ENCODE data around the gene EHBP1L1.

GRCh38 chr11:65547446-65548125 lies 28.3 kb upstream of the EHBP1L1 start:
- no peak for TF ChIP-seq ZC3H10 (CRISPR knock-in tag; IDR thresholded peaks at IDR 0.05)
- TF ChIP-seq RARB (CRISPR knock-in tag; IDR thresholded peaks at IDR 0.05) = no peak
- TF ChIP-seq, protein P1, sequence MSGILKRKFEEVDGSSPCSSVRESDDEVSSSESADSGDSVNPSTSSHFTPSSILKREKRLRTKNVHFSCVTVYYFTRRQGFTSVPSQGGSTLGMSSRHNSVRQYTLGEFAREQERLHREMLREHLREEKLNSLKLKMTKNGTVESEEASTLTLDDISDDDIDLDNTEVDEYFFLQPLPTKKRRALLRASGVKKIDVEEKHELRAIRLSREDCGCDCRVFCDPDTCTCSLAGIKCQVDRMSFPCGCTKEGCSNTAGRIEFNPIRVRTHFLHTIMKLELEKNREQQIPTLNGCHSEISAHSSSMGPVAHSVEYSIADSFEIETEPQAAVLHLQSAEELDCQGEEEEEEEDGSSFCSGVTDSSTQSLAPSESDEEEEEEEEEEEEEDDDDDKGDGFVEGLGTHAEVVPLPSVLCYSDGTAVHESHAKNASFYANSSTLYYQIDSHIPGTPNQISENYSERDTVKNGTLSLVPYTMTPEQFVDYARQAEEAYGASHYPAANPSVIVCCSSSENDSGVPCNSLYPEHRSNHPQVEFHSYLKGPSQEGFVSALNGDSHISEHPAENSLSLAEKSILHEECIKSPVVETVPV (CRISPR knock-in tag; IDR thresholded peaks at IDR 0.05) = no peak
- no peak for TF ChIP-seq ZFP30 (CRISPR knock-in tag; IDR thresholded peaks at IDR 0.05)
- TF ChIP-seq, protein P2, sequence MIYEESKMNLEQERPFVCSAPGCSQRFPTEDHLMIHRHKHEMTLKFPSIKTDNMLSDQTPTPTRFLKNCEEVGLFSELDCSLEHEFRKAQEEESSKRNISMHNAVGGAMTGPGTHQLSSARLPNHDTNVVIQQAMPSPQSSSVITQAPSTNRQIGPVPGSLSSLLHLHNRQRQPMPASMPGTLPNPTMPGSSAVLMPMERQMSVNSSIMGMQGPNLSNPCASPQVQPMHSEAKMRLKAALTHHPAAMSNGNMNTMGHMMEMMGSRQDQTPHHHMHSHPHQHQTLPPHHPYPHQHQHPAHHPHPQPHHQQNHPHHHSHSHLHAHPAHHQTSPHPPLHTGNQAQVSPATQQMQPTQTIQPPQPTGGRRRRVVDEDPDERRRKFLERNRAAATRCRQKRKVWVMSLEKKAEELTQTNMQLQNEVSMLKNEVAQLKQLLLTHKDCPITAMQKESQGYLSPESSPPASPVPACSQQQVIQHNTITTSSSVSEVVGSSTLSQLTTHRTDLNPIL (CRISPR knock-in tag; IDR thresholded peaks at IDR 0.05; ENCODE audit: low read depth) = no peak
- no peak for TF ChIP-seq PATZ1 (CRISPR knock-in tag; IDR thresholded peaks at IDR 0.05; ENCODE audit: borderline replicate concordance)
- no peak for TF ChIP-seq OSR1 (CRISPR knock-in tag; IDR thresholded peaks at IDR 0.05)
- no peak for TF ChIP-seq ZFP3 (CRISPR knock-in tag; IDR thresholded peaks at IDR 0.05)
- no peak for TF ChIP-seq TOX (CRISPR knock-in tag; IDR thresholded peaks at IDR 0.05; ENCODE audit: borderline replicate concordance)
- no peak for TF ChIP-seq TCF4 (CRISPR knock-in tag; IDR thresholded peaks at IDR 0.05; ENCODE audit: borderline replicate concordance)
- TF ChIP-seq ZNF70 (CRISPR knock-in tag; IDR thresholded peaks at IDR 0.05) = no peak
- TF ChIP-seq, protein P3, sequence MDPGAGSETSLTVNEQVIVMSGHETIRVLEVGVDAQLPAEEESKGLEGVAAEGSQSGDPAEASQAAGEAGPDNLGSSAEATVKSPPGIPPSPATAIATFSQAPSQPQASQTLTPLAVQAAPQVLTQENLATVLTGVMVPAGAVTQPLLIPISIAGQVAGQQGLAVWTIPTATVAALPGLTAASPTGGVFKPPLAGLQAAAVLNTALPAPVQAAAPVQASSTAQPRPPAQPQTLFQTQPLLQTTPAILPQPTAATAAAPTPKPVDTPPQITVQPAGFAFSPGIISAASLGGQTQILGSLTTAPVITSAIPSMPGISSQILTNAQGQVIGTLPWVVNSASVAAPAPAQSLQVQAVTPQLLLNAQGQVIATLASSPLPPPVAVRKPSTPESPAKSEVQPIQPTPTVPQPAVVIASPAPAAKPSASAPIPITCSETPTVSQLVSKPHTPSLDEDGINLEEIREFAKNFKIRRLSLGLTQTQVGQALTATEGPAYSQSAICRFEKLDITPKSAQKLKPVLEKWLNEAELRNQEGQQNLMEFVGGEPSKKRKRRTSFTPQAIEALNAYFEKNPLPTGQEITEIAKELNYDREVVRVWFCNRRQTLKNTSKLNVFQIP (CRISPR knock-in tag; IDR thresholded peaks at IDR 0.05; ENCODE audit: borderline replicate concordance, low read depth) = no peak
- TF ChIP-seq BACH2 (CRISPR knock-in tag; IDR thresholded peaks at IDR 0.05; ENCODE audit: borderline replicate concordance) = no peak
- no peak for TF ChIP-seq ARNTL (CRISPR knock-in tag; IDR thresholded peaks at IDR 0.05; ENCODE audit: borderline replicate concordance, low read depth)
